Activated CD4-positive, alpha-beta T cell treated with anti-CD3 and anti-CD28 coated beads, Interleukin-2, amount 10 ng/mL, durations not matched to agents 7 days and 5 days (primary cell): Measurements from ENCODE around the gene CD200. TPM values are rescaled to one million over a fixed set of nuclear protein-coding genes. Genes with fewer than 3 reads are reported as not detected.

Source experiments
- CTCF ChIA-PET: fragments of 350-600 bp; sonication (Branson Sonifier 250); formaldehyde crosslinking; loops from one replicate; lab custom pipeline; 2021; ENCODE audit warnings: antibody characterized with exemption; lab: Charles Lee
- POLR2A ChIA-PET: fragments of 350-600 bp; sonication (Branson Sonifier 250); formaldehyde crosslinking; loops from one replicate; lab custom pipeline; 2021; ENCODE audit warnings: antibody characterized with exemption; lab: Charles Lee
- DNase-seq: peaks from one replicate; pipeline ENCODE4 v3.0.0-alpha.2; 2020
- H3K27ac Mint-ChIP-seq: one replicate; pipeline ENCODE4 v1.8.0; 2021; ENCODE audit warnings: mild to moderate bottlenecking, moderate library complexity, mixed read lengths
- H3K27me3 Mint-ChIP-seq: one replicate; pipeline ENCODE4 v1.8.0; 2021; ENCODE audit warnings: mixed read lengths
- H3K36me3 Mint-ChIP-seq: one replicate; pipeline ENCODE4 v1.8.0; 2021; ENCODE audit warnings: low read depth, mixed read lengths
- H3K4me1 Mint-ChIP-seq: one replicate; pipeline ENCODE4 v1.8.0; 2021; ENCODE audit warnings: mixed read lengths
- H3K4me3 Mint-ChIP-seq: one replicate; pipeline ENCODE4 v1.8.0; 2021; ENCODE audit warnings: mild to moderate bottlenecking, moderate library complexity, mixed read lengths
- H3K9me3 Mint-ChIP-seq: one replicate; pipeline ENCODE4 v1.8.0; 2021; ENCODE audit warnings: mixed read lengths
- total RNA-seq, 2 experiments: library from RNA; stranded (reverse); gene quantifications; one replicate each; pipeline ENCODE4 v1.2.3, GENCODE V29; 2021

Gene CD200, protein sequence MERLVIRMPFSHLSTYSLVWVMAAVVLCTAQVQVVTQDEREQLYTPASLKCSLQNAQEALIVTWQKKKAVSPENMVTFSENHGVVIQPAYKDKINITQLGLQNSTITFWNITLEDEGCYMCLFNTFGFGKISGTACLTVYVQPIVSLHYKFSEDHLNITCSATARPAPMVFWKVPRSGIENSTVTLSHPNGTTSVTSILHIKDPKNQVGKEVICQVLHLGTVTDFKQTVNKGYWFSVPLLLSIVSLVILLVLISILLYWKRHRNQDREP
- total RNA-seq: 1 to 10 TPM; 4.0 to 5.2 TPM

DNA sequence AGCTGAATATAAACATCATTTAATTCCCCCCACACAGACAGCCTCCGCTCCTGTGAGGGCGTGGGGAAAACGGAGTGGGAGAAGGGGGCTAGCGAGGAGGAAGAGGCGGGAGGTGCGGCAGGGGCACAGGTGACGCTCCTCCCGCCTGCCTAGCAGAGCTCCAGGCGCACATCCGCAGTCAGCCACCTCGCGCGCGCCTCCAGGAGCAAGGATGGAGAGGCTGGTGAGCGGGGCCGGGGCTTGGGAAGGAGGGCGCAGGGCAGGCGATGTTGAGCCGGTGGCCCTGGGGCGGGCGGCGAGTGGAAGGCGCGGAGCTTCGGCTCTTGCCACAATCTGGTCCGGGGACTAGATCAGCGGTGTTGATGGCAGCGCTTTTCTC is at the start of gene CD200:
Gene CD200, plus strand, starts transcription at position 155 of the 379 bp plus-strand sequence. Its CDS starts 57 bp downstream, at position 212.
- no peaks in the 10 kb centered on the region for H3K27me3 Mint-ChIP-seq
- H3K9me3 Mint-ChIP-seq: no peaks in the 10 kb centered on the region
- DNase-seq: peak; percentile 50
- H3K4me3 Mint-ChIP-seq: peak within 1 kb of the TSS; percentile 85
- H3K4me1 Mint-ChIP-seq: peaks cover 38% of the 10 kb centered on the region
- peak within 1 kb of the TSS; percentile 81 for H3K27ac Mint-ChIP-seq
- POLR2A ChIA-PET: no interaction called here
- CTCF ChIA-PET: interaction anchor here (0.6 to 2.4 kb wide), 27 partner anchors 12 to 402 kb away, joined by 3 to 9 read pairs (median 4); partner anchors contain the start of genes BTLA and SLC9C1
- no peaks in the 10 kb centered on the region for H3K36me3 Mint-ChIP-seq

DNA sequence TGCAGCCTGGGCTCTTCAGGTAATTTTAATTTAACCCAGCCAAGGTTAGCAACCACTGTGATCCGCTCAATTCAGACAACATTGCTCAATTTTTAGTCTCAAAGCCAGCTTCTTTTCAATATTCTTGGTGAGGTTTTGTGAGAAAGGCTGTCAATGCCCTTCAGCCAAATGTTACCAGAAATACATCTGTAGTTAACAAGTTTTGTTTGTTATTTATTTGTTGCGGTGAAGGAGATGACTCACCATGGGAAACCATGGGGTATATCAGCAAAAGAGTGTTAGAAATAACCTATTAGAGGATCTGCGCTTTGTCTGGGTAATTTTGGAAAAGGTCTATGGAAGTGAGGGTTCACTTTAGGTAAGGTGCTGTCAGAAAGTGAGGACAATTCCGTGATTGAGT is 43.9 kb upstream of the CD200 start:
- H3K9me3 Mint-ChIP-seq: no peaks in the 10 kb centered on the region
- no peaks in the 10 kb centered on the region for H3K27me3 Mint-ChIP-seq
- no peak overlapping the region for H3K4me3 Mint-ChIP-seq
- H3K27ac Mint-ChIP-seq: no peak overlapping the region
- peaks cover 9% of the 10 kb centered on the region for H3K4me1 Mint-ChIP-seq
- H3K36me3 Mint-ChIP-seq: no peaks in the 10 kb centered on the region
- no peak for DNase-seq
- CTCF ChIA-PET: interaction anchor here (1.2 to 1.3 kb wide), 2 partner anchors 9 to 15 kb away, joined by 3 to 4 read pairs; no protein-coding TSS in a partner anchor
- POLR2A ChIA-PET: interaction anchor here (0.6 kb wide), 2 partner anchors 245 to 647 kb away, joined by 3 to 10 read pairs; no protein-coding TSS in a partner anchor

DNA sequence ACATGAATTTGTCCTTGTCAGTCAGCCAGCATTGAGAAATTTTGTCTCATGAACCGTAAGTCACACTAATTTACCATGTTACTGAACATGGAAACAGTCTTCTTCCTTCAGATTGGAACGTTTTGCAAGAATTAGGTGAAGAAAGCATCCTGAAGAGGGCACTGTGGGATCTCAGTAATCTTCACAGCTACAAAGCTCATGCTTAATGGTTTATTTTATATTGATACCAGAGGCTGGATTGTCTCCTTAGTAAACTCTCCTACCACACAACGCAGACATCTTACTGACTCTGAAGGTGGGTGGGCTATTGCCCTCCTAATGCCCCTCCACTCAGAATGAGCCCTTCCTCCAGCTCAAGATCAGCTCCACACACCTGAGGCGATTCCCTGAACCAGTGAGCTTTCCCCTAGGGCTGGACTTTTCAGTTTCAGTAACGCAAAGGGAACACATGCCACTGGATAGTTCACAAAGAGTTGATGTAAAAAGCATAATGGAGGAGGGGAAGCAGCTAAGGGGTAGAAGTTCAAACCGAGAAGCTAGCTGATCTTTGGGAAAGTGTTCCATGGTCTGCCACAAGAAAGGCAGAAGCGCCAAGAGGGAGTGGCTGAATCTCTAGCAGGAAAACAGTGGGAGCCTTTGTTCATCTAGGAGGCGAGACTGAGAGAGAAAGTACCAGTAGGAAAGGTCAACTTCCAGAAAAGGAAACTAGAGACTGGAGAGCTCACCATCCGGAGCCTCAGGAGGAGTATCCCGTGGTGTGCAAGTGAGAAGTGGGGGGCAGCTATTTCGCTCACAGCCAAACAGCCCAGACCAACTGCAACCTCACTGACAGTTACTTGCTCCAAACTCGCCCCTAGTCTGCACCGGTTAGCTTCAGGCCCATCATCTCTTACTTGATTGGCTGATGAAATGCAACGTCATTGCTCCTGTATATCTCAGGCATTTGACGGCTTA is 39.3 kb upstream of the CD200 start, which contains the start of gene SLC9C1:
Gene SLC9C1, minus strand, starts transcription at position 849 of the 954 bp plus-strand sequence. CDS start 7,425 bp downstream, outside the sequence.
- no peaks in the 10 kb centered on the region for H3K36me3 Mint-ChIP-seq
- peak; percentile 74 for DNase-seq
- peak within 1 kb of the TSS; percentile 77 for H3K27ac Mint-ChIP-seq
- ChIA-PET POLR2A (interaction anchor here (0.6 kb wide), 1 partner anchor 218 kb away, joined by 4 read pairs; no protein-coding TSS in a partner anchor), CTCF (interaction anchor here (0.6 to 3.8 kb wide), 22 partner anchors 10 to 702 kb away, joined by 3 to 20 read pairs (median 4); partner anchors contain the start of genes ATG3, CD200 and SLC35A5)
- peaks cover 37% of the 10 kb centered on the region for H3K4me1 Mint-ChIP-seq
- H3K27me3 Mint-ChIP-seq: no peaks in the 10 kb centered on the region
- H3K4me3 Mint-ChIP-seq: peak within 1 kb of the TSS; percentile 57
- H3K9me3 Mint-ChIP-seq: no peaks in the 10 kb centered on the region

DNA sequence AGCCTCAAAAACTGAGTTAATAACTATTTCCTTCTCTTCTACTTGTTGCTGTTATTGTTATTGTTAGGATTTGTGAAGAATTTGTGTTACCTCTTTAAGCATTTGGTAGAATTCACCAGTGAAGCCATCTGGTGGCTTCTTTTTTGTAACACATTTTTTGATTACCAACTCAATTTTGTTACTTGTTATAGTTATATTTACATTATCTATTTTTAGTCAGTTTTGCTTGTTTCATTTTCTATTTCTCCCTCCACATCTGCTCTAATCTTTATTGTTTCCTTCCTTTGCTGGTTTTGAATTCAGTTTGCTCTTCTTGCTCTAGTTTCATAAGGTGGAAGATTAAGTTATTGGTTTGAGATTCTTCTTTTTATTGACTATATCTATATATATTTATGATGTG is 35.2 kb upstream of the CD200 start:
- POLR2A ChIA-PET: no interaction called here

GRCh38 chr3:112298781-112299180 is 34.2 kb upstream of the CD200 start:
- no peak for DNase-seq
- Mint-ChIP-seq H3K4me3 (no peak overlapping the region), H3K27me3 (no peaks in the 10 kb centered on the region), H3K9me3 (no peaks in the 10 kb centered on the region), H3K36me3 (no peaks in the 10 kb centered on the region), H3K4me1 (peaks cover 35% of the 10 kb centered on the region), H3K27ac (peak overlapping the region; percentile 11)
- CTCF ChIA-PET: interaction anchor here (1.0 to 1.4 kb wide), 3 partner anchors 24 to 35 kb away, joined by 3 to 4 read pairs (median 4); partner anchors contain the start of gene CD200
- POLR2A ChIA-PET: no interaction called here

More for the DNA sequence above, 35.2 kb upstream of the CD200 start:
- no peaks in the 10 kb centered on the region for H3K27me3 Mint-ChIP-seq
- CTCF ChIA-PET: interaction anchor here (0.7 kb wide), 1 partner anchor 217 kb away, joined by 6 read pairs; no protein-coding TSS in a partner anchor
- DNase-seq: no peak
- H3K9me3 Mint-ChIP-seq: no peaks in the 10 kb centered on the region
- H3K4me3 Mint-ChIP-seq: peak overlapping the region; percentile 18
- no peaks in the 10 kb centered on the region for H3K36me3 Mint-ChIP-seq
- peaks cover 41% of the 10 kb centered on the region for H3K4me1 Mint-ChIP-seq
- peak overlapping the region; percentile 90 for H3K27ac Mint-ChIP-seq

DNA sequence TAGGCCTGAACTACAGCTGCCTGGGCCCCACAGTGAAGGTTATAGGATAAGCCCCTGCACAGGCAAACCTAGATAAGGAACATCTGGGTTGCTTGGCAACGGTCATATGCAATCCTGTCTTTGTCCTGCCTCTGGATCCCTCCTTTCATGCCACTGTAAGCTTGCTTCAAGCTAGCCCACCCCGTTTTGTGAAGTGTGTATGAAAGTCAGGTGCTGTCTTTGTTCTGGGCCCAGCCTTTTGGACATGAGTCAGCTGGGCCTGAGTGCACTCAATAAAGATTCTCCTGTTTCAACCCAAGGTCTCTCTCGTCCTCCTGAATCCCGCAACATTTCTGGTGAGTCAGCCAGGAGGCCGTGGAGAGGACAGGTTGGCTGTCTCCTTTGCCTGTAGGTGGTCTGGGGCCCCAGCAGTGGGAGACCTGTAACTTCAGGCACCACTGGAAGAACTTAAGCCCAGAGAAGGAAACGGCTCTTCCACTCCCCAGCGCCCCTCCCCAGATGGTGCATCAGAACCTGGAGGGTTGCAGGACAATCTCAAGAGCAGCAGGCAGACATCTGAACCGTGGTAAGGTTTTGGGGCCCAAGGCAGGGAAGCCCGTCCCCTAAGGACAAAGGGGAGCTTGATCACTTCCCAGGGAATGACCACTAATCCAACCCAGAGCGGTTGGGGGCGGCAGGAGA is 30.7 kb upstream of the CD200 start:
- Mint-ChIP-seq H3K9me3 (no peaks in the 10 kb centered on the region), H3K27me3 (no peaks in the 10 kb centered on the region), H3K27ac (no peak overlapping the region), H3K36me3 (no peaks in the 10 kb centered on the region), H3K4me3 (no peak overlapping the region), H3K4me1 (peaks cover 17% of the 10 kb centered on the region)
- POLR2A ChIA-PET: no interaction called here
- no peak for DNase-seq
- CTCF ChIA-PET: no interaction called here

DNA sequence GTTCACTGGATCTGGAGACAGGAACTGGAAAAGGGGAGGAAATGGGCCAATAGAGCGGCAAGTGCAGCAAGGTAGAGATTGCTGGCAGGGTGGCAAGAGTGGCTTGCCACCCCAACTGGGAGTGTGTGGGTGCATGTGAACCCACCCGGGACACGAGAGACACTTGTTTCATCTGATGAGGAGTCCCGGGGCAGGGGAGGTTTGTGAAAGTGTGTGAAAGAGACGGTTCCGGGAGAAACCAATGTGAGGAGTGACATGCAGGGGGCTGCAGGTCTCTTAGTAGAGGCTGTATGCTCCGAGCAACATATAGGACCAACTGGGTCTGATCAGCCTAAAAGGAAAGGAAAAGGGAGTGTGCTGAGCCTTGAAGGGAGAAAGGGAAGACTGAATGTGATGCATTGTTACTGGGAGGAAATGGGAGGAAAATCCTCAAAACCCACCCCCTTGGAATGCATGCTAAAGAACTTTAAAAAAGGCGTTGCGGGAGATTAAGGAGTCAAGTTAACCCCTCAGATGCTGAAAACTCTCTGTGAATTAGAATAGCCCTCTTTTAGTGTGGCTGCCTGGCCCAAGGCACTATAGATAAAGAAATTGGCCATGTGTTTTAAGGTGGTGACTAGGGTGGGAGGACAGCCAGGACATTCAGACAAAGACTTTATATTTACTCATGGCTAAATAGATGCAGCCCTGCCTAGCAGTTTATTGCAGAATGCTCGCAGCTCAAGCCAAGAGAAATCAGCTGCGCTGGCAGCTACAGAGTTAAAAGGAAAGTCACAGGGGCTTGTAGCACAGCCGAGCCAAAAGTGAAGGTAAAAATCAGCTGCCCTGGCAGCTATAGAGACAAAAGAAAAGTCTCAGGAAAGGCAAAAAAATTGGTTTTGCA is 29.8 kb upstream of the CD200 start:
- peak; percentile 38 for DNase-seq
- CTCF ChIA-PET: interaction anchor here (1.0 to 3.2 kb wide), 5 partner anchors 10 to 192 kb away, joined by 3 to 20 read pairs (median 3); partner anchors contain the start of gene SLC9C1
- H3K4me1 Mint-ChIP-seq: peaks cover 10% of the 10 kb centered on the region
- H3K36me3 Mint-ChIP-seq: no peaks in the 10 kb centered on the region
- no peak overlapping the region for H3K27ac Mint-ChIP-seq
- no peaks in the 10 kb centered on the region for H3K9me3 Mint-ChIP-seq
- H3K27me3 Mint-ChIP-seq: no peaks in the 10 kb centered on the region
- no peak overlapping the region for H3K4me3 Mint-ChIP-seq
- POLR2A ChIA-PET: no interaction called here

GRCh38 chr3:112303764-112304325 is 29.1 kb upstream of the CD200 start:
- POLR2A ChIA-PET: no interaction called here
- Mint-ChIP-seq H3K27ac (no peak overlapping the region), H3K4me1 (peaks cover 3% of the 10 kb centered on the region), H3K36me3 (no peaks in the 10 kb centered on the region), H3K27me3 (no peaks in the 10 kb centered on the region), H3K4me3 (no peak overlapping the region), H3K9me3 (no peaks in the 10 kb centered on the region)
- peak; percentile 15 for DNase-seq
- CTCF ChIA-PET: interaction anchor here (0.6 to 3.2 kb wide), 12 partner anchors 9 to 889 kb away, joined by 3 to 20 read pairs (median 4); partner anchors contain the start of genes CD200 and SLC9C1

DNA sequence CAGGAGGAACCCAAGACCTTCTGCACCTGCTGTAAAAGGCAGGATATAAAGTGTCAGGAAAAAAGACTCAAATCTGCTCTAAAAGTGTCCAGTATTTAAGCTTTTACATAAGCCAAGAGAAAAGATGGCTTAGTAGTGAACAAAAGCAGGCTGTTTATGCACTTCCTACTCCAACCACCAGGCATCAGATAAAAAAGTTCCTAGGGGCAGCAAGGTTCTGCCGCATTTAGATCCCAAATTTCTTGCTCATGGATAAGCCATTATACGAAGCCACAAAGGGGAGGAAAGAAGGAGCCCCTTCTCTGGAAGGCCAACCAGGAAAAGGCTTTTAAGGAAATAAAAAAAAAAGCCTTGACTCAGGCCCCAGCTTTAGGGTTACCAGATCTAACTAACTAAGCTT is 28.3 kb upstream of the CD200 start:
- CTCF ChIA-PET: interaction anchor here (0.6 to 3.2 kb wide), 17 partner anchors 9 to 890 kb away, joined by 3 to 20 read pairs (median 4); partner anchors contain the start of genes BTLA, CD200 and SLC9C1
- H3K27me3 Mint-ChIP-seq: no peaks in the 10 kb centered on the region
- no peaks in the 10 kb centered on the region for H3K9me3 Mint-ChIP-seq
- no peak for DNase-seq
- POLR2A ChIA-PET: no interaction called here
- no peak overlapping the region for H3K4me3 Mint-ChIP-seq
- H3K36me3 Mint-ChIP-seq: no peaks in the 10 kb centered on the region
- H3K27ac Mint-ChIP-seq: no peak overlapping the region
- H3K4me1 Mint-ChIP-seq: peaks cover 2% of the 10 kb centered on the region

GRCh38 chr3:112306825-112307224 is 26.1 kb upstream of the CD200 start:
- Mint-ChIP-seq H3K9me3 (no peaks in the 10 kb centered on the region), H3K27ac (no peak overlapping the region), H3K36me3 (no peaks in the 10 kb centered on the region), H3K27me3 (no peaks in the 10 kb centered on the region), H3K4me3 (no peak overlapping the region), H3K4me1 (no peaks in the 10 kb centered on the region)
- no peak for DNase-seq
- CTCF ChIA-PET: interaction anchor here (1.4 kb wide), 1 partner anchor 26 kb away, joined by 4 read pairs; the partner anchor contains the start of gene CD200
- POLR2A ChIA-PET: no interaction called here

DNA sequence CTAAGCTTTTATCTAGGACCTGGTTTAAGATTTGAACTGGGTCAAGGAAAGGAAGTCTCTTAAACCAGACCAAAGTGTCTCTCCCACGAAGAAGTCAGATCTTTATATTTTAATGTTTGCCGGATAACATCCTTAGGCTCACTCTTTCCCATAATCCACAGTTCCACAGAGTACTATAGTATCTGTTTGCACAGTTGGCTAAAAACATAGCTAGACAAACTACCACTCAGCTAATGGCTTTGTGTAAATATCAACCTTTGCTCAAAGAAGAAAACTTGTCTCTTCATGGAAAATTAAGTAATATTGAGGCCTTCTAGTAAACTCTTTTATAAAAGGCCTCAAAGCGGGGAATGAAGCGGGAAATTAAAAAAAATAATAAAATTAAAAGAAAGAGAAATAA is 25.4 kb upstream of the CD200 start:
- H3K9me3 Mint-ChIP-seq: no peaks in the 10 kb centered on the region
- H3K4me1 Mint-ChIP-seq: no peaks in the 10 kb centered on the region
- H3K27me3 Mint-ChIP-seq: no peaks in the 10 kb centered on the region
- POLR2A ChIA-PET: no interaction called here
- no peaks in the 10 kb centered on the region for H3K36me3 Mint-ChIP-seq
- CTCF ChIA-PET: interaction anchor here (1.4 kb wide), 1 partner anchor 26 kb away, joined by 4 read pairs; the partner anchor contains the start of gene CD200
- no peak overlapping the region for H3K27ac Mint-ChIP-seq
- DNase-seq: no peak
- no peak overlapping the region for H3K4me3 Mint-ChIP-seq
